ENCODE measurements around the gene SERINC3. TPM values are rescaled to one million over a fixed set of nuclear protein-coding genes. Genes with fewer than 3 reads are reported as not detected.
A peak's percentile ranks its signal among the peaks of the same experiment; 100 is the strongest.

SERINC3 gene
- total RNA-seq, 2 donors from 2014 or later, result 75.6 to 91.3 TPM

DNA sequence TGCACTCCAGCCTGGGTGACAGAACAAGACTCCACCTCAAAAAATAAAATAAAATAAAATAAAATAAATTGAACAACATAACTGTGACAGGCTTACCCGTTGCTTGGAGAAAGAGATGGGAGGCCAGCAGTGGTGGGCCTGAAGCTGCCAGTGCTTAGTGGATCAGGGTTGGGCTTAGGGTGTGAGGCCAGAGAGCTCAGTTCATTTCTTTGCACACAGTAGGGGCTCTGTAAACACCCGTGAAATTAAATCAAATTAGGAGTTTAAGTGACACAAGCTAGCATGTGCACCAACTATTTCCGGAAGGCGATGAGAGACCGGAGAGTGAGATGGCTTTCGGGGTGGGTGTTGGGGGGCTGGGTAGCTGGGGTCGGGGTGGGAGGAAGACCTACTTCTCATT lies 72.0 kb downstream of the SERINC3 start:
- no peak overlapping the region for H3K4me3 ChIP-seq (ENCODE audit: low read length)
- TF ChIP-seq, protein P1, sequence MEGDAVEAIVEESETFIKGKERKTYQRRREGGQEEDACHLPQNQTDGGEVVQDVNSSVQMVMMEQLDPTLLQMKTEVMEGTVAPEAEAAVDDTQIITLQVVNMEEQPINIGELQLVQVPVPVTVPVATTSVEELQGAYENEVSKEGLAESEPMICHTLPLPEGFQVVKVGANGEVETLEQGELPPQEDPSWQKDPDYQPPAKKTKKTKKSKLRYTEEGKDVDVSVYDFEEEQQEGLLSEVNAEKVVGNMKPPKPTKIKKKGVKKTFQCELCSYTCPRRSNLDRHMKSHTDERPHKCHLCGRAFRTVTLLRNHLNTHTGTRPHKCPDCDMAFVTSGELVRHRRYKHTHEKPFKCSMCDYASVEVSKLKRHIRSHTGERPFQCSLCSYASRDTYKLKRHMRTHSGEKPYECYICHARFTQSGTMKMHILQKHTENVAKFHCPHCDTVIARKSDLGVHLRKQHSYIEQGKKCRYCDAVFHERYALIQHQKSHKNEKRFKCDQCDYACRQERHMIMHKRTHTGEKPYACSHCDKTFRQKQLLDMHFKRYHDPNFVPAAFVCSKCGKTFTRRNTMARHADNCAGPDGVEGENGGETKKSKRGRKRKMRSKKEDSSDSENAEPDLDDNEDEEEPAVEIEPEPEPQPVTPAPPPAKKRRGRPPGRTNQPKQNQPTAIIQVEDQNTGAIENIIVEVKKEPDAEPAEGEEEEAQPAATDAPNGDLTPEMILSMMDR (conservative IDR thresholded peaks at IDR 0.05), result no peak
- H3K4me1 Mint-ChIP-seq, result peaks cover 20% of the 10 kb centered on the region
- H3K36me3 Mint-ChIP-seq (ENCODE audit: low read depth), result no peaks in the 10 kb centered on the region
- WGBS, 2 experiments (ENCODE audit: insufficient coverage in 1 of 2, insufficient read length in 1 of 2), result 80 to 95% methylated on average over 2 to 7 of the region's 7 CpGs
- H3K27me3 Mint-ChIP-seq (ENCODE audit: insufficient read depth), result no peaks in the 10 kb centered on the region
- H3K9me3 ChIP-seq (ENCODE audit: control insufficient read depth, low read length), result peaks cover 4% of the 10 kb centered on the region
- H3K9ac ChIP-seq (ENCODE audit: extremely low read depth, low read length, poor library complexity, severe bottlenecking), result no peak overlapping the region
- no peak overlapping the region for H3K4me3 Mint-ChIP-seq
- H3K9me3 Mint-ChIP-seq, result peaks cover 3% of the 10 kb centered on the region
- no peak overlapping the region for H3K27ac ChIP-seq (ENCODE audit: low read depth, low read length)
- no peak for DNase-seq
- peaks cover 5% of the 10 kb centered on the region for H3K4me1 ChIP-seq (ENCODE audit: control insufficient read depth, insufficient read depth, low read length)
- H3K27me3 ChIP-seq (ENCODE audit: control insufficient read depth, insufficient read depth, low read length, poor library complexity, severe bottlenecking), result no peaks in the 10 kb centered on the region
- no peak overlapping the region for H3K27ac Mint-ChIP-seq
- no peaks in the 10 kb centered on the region for H3K36me3 ChIP-seq (ENCODE audit: control insufficient read depth, insufficient read depth, low read length)

DNA sequence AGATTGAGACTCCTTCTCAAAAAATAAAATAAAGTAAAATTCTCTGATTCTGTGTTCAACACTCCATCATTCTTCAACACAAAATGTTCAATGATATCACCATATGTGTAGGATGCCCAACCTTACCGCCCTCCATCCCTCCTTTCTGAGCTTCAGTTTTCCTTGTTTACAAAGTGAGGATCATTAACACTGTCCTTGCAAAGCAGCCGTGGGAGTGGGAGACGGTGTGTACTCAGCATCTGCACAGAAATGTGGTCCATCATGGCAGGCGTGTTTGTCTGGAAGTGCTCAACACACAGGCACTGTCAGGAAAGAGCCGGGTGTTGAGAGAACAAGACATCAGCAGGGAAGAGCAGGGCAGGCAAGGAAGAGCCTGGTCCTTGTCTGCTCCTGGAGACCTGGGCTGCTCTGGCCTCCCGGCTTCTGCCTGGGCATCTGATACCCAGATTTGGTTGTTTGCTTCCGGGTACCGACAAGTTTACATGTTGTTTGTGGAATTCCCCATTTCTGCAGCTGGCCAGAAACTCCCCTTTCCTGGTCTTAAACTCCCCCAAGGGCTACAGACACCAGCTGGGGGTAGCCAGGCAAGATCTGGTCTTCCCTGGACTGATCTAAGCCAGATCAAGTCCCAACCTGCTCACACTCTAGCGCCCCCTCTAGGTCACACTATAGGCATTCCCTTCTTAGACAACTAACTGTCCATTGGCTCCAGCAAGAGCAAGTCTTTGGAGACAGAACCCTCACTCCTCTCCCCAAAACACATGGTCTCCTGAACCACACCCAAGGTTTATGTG lies 72.9 kb downstream of the SERINC3 start:
- Mint-ChIP-seq H3K27me3 (ENCODE audit: insufficient read depth) (no peaks in the 10 kb centered on the region), H3K27ac (no peak overlapping the region), H3K4me1 (peaks cover 20% of the 10 kb centered on the region), H3K9me3 (peaks cover 3% of the 10 kb centered on the region), H3K36me3 (ENCODE audit: low read depth) (no peaks in the 10 kb centered on the region), H3K4me3 (no peak overlapping the region)
- Histone ChIP-seq H3K4me1 (ENCODE audit: control insufficient read depth, insufficient read depth, low read length) (peaks cover 5% of the 10 kb centered on the region), H3K4me3 (ENCODE audit: low read length) (no peak overlapping the region), H3K27ac (ENCODE audit: low read depth, low read length) (no peak overlapping the region), H3K9me3 (ENCODE audit: control insufficient read depth, low read length) (peaks cover 4% of the 10 kb centered on the region), H3K36me3 (ENCODE audit: control insufficient read depth, insufficient read depth, low read length) (no peaks in the 10 kb centered on the region), H3K9ac (ENCODE audit: extremely low read depth, low read length, poor library complexity, severe bottlenecking) (no peak overlapping the region), H3K27me3 (ENCODE audit: control insufficient read depth, insufficient read depth, low read length, poor library complexity, severe bottlenecking) (no peaks in the 10 kb centered on the region)
- WGBS, 2 experiments (ENCODE audit: insufficient coverage in 1 of 2, insufficient read length in 1 of 2), result 74 to 80% methylated on average over 8 to 9 of the region's 9 CpGs
- peak; percentile 88 for DNase-seq
- TF ChIP-seq, protein P1 (conservative IDR thresholded peaks at IDR 0.05), result peak; percentile 85

DNA sequence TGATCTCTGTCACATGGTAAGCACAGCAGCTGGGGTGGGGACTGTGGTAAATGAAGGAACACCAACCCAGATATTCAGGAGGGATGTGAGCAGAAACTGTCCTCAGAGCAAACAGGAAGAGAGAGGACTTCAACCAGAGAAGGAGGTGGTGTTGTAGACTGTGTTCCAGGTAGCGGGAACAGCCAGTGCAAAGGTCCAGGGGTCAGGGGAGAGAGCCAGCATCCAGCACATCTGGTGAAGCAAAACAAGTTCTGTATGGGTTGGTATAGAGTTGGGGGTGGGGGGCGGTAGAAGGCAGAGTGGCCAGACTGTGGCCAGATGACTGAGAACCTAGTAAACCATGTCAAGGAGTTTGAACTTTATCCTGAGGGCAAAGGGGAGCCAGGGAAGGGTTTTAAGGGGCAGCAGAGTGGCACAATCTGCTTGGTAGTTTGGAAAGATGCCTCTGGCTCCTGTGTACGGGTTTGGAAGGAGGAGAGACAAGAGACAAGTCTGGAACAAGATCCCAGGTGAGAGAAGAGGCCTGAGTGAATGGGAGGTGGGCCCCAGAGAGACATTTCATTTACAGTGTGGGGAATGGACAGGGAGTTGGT lies 73.9 kb downstream of the SERINC3 start:
- Mint-ChIP-seq H3K27ac (no peak overlapping the region), H3K9me3 (peaks cover 5% of the 10 kb centered on the region), H3K4me1 (peaks cover 24% of the 10 kb centered on the region), H3K36me3 (ENCODE audit: low read depth) (no peaks in the 10 kb centered on the region), H3K27me3 (ENCODE audit: insufficient read depth) (no peaks in the 10 kb centered on the region), H3K4me3 (no peak overlapping the region)
- no peaks in the 10 kb centered on the region for H3K27me3 ChIP-seq (ENCODE audit: control insufficient read depth, insufficient read depth, low read length, poor library complexity, severe bottlenecking)
- H3K27ac ChIP-seq (ENCODE audit: low read depth, low read length), result no peak overlapping the region
- H3K9me3 ChIP-seq (ENCODE audit: control insufficient read depth, low read length), result peaks cover 4% of the 10 kb centered on the region
- WGBS, 2 experiments (ENCODE audit: insufficient coverage in 1 of 2, insufficient read length in 1 of 2), result 80 to 95% methylated on average over 2 to 3 of the region's 3 CpGs
- no peak overlapping the region for H3K9ac ChIP-seq (ENCODE audit: extremely low read depth, low read length, poor library complexity, severe bottlenecking)
- no peak for DNase-seq
- no peak overlapping the region for H3K4me3 ChIP-seq (ENCODE audit: low read length)
- TF ChIP-seq, protein P1 (conservative IDR thresholded peaks at IDR 0.05), result no peak
- no peaks in the 10 kb centered on the region for H3K36me3 ChIP-seq (ENCODE audit: control insufficient read depth, insufficient read depth, low read length)
- H3K4me1 ChIP-seq (ENCODE audit: control insufficient read depth, insufficient read depth, low read length), result peaks cover 9% of the 10 kb centered on the region

Other genes with a start within 250 kb of the SERINC3 start
- gene FITM2, start 210.9 kb downstream of the SERINC3 start, total RNA-seq, result 1 to 10 TPM; 2.4 to 2.9 TPM
- gene R3HDML, start 185.0 kb downstream of the SERINC3 start, total RNA-seq, result not detected
- 10 to 100 TPM; 56.3 to 58.0 TPM for gene HNF4A, start 166.4 kb downstream of the SERINC3 start, total RNA-seq
- 10 to 100 TPM; 18.3 to 19.4 TPM for gene TTPAL, start 46.2 kb downstream of the SERINC3 start, total RNA-seq
- 10 to 100 TPM; 61.5 to 77.6 TPM for gene PKIG, start 60.5 kb upstream of the SERINC3 start, total RNA-seq
- 10 to 100 TPM; 12.8 to 15.9 TPM for gene ADA, start 129.6 kb upstream of the SERINC3 start, total RNA-seq
- not detected for gene CCN5, start 193.3 kb upstream of the SERINC3 start, total RNA-seq
- gene KCNK15, start 223.8 kb upstream of the SERINC3 start, total RNA-seq, result under 1 TPM; 0.15 to 0.22 TPM